ENCODE measurements around the gene OR5AU1. TPM values are rescaled to one million over a fixed set of nuclear protein-coding genes. Genes with fewer than 3 reads are reported as not detected.

OR5AU1 gene
- total and polyA plus RNA-seq, 2 of the 13 experiments (the other 11 are each of a cell fraction or from before 2014, with no cell fraction given), result not detected

GRCh38 chr14:21123429-21123828 is 32.4 kb downstream of the OR5AU1 start (continued):
- peak; percentile 34; the same call in 1 of the 2 replicates for TF ChIP-seq RARA (CRISPR knock-in tag; IDR thresholded peaks at IDR 0.05)

GRCh38 chr14:21121122-21121521 is 34.7 kb downstream of the OR5AU1 start:
- Histone ChIP-seq H3K36me3 (replicated peaks in 1 of 2; ENCODE audit: control insufficient read depth in 1 of 2, insufficient read depth in 2 of 2, low read length in 2 of 2) (no peaks in the 10 kb centered on the region), H4K20me1 (ENCODE audit: insufficient read depth, low read length) (no peaks in the 10 kb centered on the region), H3K4me3 (replicated peaks in 1 of 3; ENCODE audit: insufficient read depth in 1 of 3, low read depth in 2 of 3, low read length in 3 of 3) (no peak overlapping the region), H3K27me3 (ENCODE audit: control insufficient read depth in 1 of 2, insufficient read depth in 2 of 2, low read length in 2 of 2) (no peaks in the 10 kb centered on the region), H3K4me1 (ENCODE audit: insufficient read depth, low read length) (peaks cover 12% of the 10 kb centered on the region; the same call in 1 of the 2 replicates), H3K4me2 (ENCODE audit: low read depth, low read length) (no peak overlapping the region), H3K27ac (ENCODE audit: extremely low read length, insufficient read depth, low read length) (no peak overlapping the region), H3K9me3 (ENCODE audit: low read length) (no peaks in the 10 kb centered on the region), H3K79me2 (ENCODE audit: insufficient read depth, low read length) (no peaks in the 10 kb centered on the region), H3K9ac (ENCODE audit: insufficient read depth, low read depth, low read length) (no peak overlapping the region), H2AFZ (ENCODE audit: low read length) (no peak overlapping the region)
- 37% methylated on average over 1 of the region's 1 CpG for WGBS (ENCODE audit: low lambda C conversion rate)
- intact Hi-C loops (cut with micrococcal nuclease; ENCODE audit: unreplicated experiment), result no loop called here
- BruUV-seq (replicated peaks), result no TSS peak
- ChIA-PET CTCF (ENCODE audit: low intra/inter-chr PET ratio, low total read pairs) (no interaction called here), POLR2A (no interaction called here)
- in situ Hi-C loops (cut with HindIII; ENCODE audit: extremely low pct_ligation_motif_present, low pct_unique_long_range_greater_than_20kb), result no loop called here
- FAIRE-seq, result no peak
- no peak for DNase-seq (ENCODE audit: low spot score)
- ATAC-seq, result no peak
- no peak for TF ChIP-seq ZNF251 (CRISPR knock-in tag; IDR thresholded peaks at IDR 0.05)
- no peak for TF ChIP-seq ZNF180 (CRISPR knock-in tag; IDR thresholded peaks at IDR 0.05; ENCODE audit: borderline replicate concordance, low read depth)
- TF ChIP-seq RORA (CRISPR knock-in tag; IDR thresholded peaks at IDR 0.05), result no peak
- TF ChIP-seq ZGPAT (CRISPR knock-in tag; IDR thresholded peaks at IDR 0.05), result no peak
- no peak for TF ChIP-seq HHEX (CRISPR knock-in tag; IDR thresholded peaks at IDR 0.05)
- no peak for TF ChIP-seq KDM5A (IDR thresholded peaks at IDR 0.05; ENCODE audit: borderline replicate concordance, low read length)
- TF ChIP-seq, protein P1, sequence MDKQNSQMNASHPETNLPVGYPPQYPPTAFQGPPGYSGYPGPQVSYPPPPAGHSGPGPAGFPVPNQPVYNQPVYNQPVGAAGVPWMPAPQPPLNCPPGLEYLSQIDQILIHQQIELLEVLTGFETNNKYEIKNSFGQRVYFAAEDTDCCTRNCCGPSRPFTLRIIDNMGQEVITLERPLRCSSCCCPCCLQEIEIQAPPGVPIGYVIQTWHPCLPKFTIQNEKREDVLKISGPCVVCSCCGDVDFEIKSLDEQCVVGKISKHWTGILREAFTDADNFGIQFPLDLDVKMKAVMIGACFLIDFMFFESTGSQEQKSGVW (CRISPR knock-in tag; IDR thresholded peaks at IDR 0.05; ENCODE audit: borderline replicate concordance), result no peak
- TF ChIP-seq GFI1 (CRISPR knock-in tag; IDR thresholded peaks at IDR 0.05; ENCODE audit: borderline replicate concordance), result no peak
- TF ChIP-seq ZNF124 (CRISPR knock-in tag; IDR thresholded peaks at IDR 0.05), result no peak
- TF ChIP-seq, protein P2, sequence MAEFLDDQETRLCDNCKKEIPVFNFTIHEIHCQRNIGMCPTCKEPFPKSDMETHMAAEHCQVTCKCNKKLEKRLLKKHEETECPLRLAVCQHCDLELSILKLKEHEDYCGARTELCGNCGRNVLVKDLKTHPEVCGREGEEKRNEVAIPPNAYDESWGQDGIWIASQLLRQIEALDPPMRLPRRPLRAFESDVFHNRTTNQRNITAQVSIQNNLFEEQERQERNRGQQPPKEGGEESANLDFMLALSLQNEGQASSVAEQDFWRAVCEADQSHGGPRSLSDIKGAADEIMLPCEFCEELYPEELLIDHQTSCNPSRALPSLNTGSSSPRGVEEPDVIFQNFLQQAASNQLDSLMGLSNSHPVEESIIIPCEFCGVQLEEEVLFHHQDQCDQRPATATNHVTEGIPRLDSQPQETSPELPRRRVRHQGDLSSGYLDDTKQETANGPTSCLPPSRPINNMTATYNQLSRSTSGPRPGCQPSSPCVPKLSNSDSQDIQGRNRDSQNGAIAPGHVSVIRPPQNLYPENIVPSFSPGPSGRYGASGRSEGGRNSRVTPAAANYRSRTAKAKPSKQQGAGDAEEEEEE (CRISPR knock-in tag; IDR thresholded peaks at IDR 0.05; ENCODE audit: borderline replicate concordance), result no peak
- TF ChIP-seq STAG1 (CRISPR knock-in tag; IDR thresholded peaks at IDR 0.05), result no peak
- TF ChIP-seq, protein P3, sequence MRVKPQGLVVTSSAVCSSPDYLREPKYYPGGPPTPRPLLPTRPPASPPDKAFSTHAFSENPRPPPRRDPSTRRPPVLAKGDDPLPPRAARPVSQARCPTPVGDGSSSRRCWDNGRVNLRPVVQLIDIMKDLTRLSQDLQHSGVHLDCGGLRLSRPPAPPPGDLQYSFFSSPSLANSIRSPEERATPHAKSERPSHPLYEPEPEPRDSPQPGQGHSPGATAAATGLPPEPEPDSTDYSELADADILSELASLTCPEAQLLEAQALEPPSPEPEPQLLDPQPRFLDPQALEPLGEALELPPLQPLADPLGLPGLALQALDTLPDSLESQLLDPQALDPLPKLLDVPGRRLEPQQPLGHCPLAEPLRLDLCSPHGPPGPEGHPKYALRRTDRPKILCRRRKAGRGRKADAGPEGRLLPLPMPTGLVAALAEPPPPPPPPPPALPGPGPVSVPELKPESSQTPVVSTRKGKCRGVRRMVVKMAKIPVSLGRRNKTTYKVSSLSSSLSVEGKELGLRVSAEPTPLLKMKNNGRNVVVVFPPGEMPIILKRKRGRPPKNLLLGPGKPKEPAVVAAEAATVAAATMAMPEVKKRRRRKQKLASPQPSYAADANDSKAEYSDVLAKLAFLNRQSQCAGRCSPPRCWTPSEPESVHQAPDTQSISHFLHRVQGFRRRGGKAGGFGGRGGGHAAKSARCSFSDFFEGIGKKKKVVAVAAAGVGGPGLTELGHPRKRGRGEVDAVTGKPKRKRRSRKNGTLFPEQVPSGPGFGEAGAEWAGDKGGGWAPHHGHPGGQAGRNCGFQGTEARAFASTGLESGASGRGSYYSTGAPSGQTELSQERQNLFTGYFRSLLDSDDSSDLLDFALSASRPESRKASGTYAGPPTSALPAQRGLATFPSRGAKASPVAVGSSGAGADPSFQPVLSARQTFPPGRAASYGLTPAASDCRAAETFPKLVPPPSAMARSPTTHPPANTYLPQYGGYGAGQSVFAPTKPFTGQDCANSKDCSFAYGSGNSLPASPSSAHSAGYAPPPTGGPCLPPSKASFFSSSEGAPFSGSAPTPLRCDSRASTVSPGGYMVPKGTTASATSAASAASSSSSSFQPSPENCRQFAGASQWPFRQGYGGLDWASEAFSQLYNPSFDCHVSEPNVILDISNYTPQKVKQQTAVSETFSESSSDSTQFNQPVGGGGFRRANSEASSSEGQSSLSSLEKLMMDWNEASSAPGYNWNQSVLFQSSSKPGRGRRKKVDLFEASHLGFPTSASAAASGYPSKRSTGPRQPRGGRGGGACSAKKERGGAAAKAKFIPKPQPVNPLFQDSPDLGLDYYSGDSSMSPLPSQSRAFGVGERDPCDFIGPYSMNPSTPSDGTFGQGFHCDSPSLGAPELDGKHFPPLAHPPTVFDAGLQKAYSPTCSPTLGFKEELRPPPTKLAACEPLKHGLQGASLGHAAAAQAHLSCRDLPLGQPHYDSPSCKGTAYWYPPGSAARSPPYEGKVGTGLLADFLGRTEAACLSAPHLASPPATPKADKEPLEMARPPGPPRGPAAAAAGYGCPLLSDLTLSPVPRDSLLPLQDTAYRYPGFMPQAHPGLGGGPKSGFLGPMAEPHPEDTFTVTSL (CRISPR knock-in tag; IDR thresholded peaks at IDR 0.05; ENCODE audit: borderline replicate concordance), result no peak
- no peak for TF ChIP-seq ARNT2 (CRISPR knock-in tag; IDR thresholded peaks at IDR 0.05; ENCODE audit: low read depth)
